Left lung (tissue), 10 donors: ENCODE results near the gene GTF2E1. TPM values are rescaled to one million over a fixed set of nuclear protein-coding genes. Genes with fewer than 3 reads are reported as not detected.

Source experiments
- ATAC-seq: fragments of 200-7000 bp; cut with Tn5 transposase; one replicate; pipeline ENCODE4 v1.9.1; 2020; ENCODE audit warnings: moderate library complexity
- DNase-seq, 4 donors: peaks; one replicate each; pipeline ENCODE4 v3.0.0-alpha.2; 2013 to 2020
- H3K27ac ChIP-seq, 2 donors: fragments of 200-600 bp; sonication (generic) in 1 of 2; one replicate each; pipeline versions ENCODE4 v1.5.0 to v1.8.0; 2020 to 2021
- H3K27me3 ChIP-seq, 2 donors: fragments of 200-600 bp; sonication (generic) in 1 of 2; one replicate each; pipeline versions ENCODE4 v1.5.0 to v1.8.0; 2020 to 2021
- H3K36me3 ChIP-seq, 2 donors: fragments of 200-600 bp; sonication (generic) in 1 of 2; one replicate each; pipeline versions ENCODE4 v1.5.0 to v1.8.0; 2020 to 2021
- H3K4me1 ChIP-seq, 2 donors: fragments of 200-600 bp; one replicate each; pipeline ENCODE4 v1.8.0; 2021
- H3K4me3 ChIP-seq, 2 donors: fragments of 200-600 bp; sonication (generic) in 1 of 2; one replicate each; pipeline versions ENCODE4 v1.5.0 to v1.8.0; 2020 to 2021; ENCODE audit warnings: mild to moderate bottlenecking in 1 of 2
- H3K9me3 ChIP-seq, 2 donors: fragments of 200-600 bp; sonication (generic) in 1 of 2; one replicate each; pipeline versions ENCODE4 v1.5.0 to v1.8.0; 2020 to 2021
- CTCF ChIP-seq, 2 donors: fragments of 200-600 bp; sonication (generic) in 1 of 2; IDR thresholded peaks; one replicate each; pipeline versions ENCODE4 v1.5.0 to v1.8.0; 2021; ENCODE audit warnings: antibody characterized with exemption in 2 of 2
- intact Hi-C, 2 donors: fragments of 100-400 bp; cut with DNase I; formaldehyde crosslinking; loops; one replicate each; pipeline versions ENCODE4 v1.11.2 to v1.14.2; 2022
- polyA plus RNA-seq, 6 donors: library from polyadenylated mRNA; unstranded; fragments of 120-200 nt; gene quantifications; one replicate each; pipeline ENCODE4 v1.2.1, GENCODE V29; 2013; ENCODE audit not compliant: insufficient read length in 6 of 6
- total RNA-seq, 2 donors: library from RNA; stranded (reverse); fragmentation: NEBNext Ultra II Directional; extraction: Animal tissue kit (Norgen Biotek cat#: 25700); gene quantifications; one replicate each; pipeline ENCODE4 v1.2.1, GENCODE V29; 2021
- donor health status: DM: no; HTN: yes; CAD: no.
- donor health status: DM: no; HTN: no; CAD: no.

The GTF2E1 gene
- total and polyA plus RNA-seq, 8 donors: 11.9 to 21.5 (median 14.1) TPM

GRCh38 chr3:120802916-120803315 lies 60.4 kb downstream of the GTF2E1 start:
- Histone ChIP-seq H3K36me3 (no peaks in the 10 kb centered on the region), H3K27me3 (no peaks in the 10 kb centered on the region), H3K27ac (no peak overlapping the region), H3K4me1 (no peaks in the 10 kb centered on the region), H3K4me3 (no peak overlapping the region), H3K9me3 (no peaks in the 10 kb centered on the region)
- DNase-seq (no peak), ATAC-seq (no peak)
- no peak for TF ChIP-seq CTCF (IDR thresholded peaks at IDR 0.05)
- intact Hi-C loops: no loop called here

GRCh38 chr3:120816728-120817127 lies 74.2 kb downstream of the GTF2E1 start:
- Histone ChIP-seq H3K27ac (no peak overlapping the region), H3K27me3 (no peaks in the 10 kb centered on the region), H3K36me3 (no peaks in the 10 kb centered on the region), H3K4me3 (no peak overlapping the region), H3K4me1 (no peaks in the 10 kb centered on the region), H3K9me3 (no peaks in the 10 kb centered on the region)
- ATAC-seq (no peak), DNase-seq (no peak)
- intact Hi-C loops: no loop called here
- no peak for TF ChIP-seq CTCF (IDR thresholded peaks at IDR 0.05)

GRCh38 chr3:120820748-120821147 lies 78.2 kb downstream of the GTF2E1 start:
- no peak for DNase-seq

GRCh38 chr3:120821426-120821825 lies 78.9 kb downstream of the GTF2E1 start:
- intact Hi-C loops: no loop called here
- no peak for TF ChIP-seq CTCF (IDR thresholded peaks at IDR 0.05)
- H3K27me3 ChIP-seq: no peaks in the 10 kb centered on the region
- H3K27ac ChIP-seq: no peak overlapping the region
- no peaks in the 10 kb centered on the region for H3K36me3 ChIP-seq
- H3K4me3 ChIP-seq: no peak overlapping the region
- ATAC-seq (no peak), DNase-seq (no peak)
- no peaks in the 10 kb centered on the region for H3K9me3 ChIP-seq
- H3K4me1 ChIP-seq: no peaks in the 10 kb centered on the region

More at GRCh38 chr3:120820748-120821147, 78.2 kb downstream of the GTF2E1 start:
- no peaks in the 10 kb centered on the region for H3K36me3 ChIP-seq
- ATAC-seq: no peak
- TF ChIP-seq CTCF (IDR thresholded peaks at IDR 0.05): no peak
- intact Hi-C loops: no loop called here
- H3K4me1 ChIP-seq: no peaks in the 10 kb centered on the region
- H3K27me3 ChIP-seq: no peaks in the 10 kb centered on the region
- no peaks in the 10 kb centered on the region for H3K9me3 ChIP-seq
- H3K4me3 ChIP-seq: no peak overlapping the region
- no peak overlapping the region for H3K27ac ChIP-seq

GRCh38 chr3:120823156-120823555 lies 80.6 kb downstream of the GTF2E1 start:
- Histone ChIP-seq H3K9me3 (no peaks in the 10 kb centered on the region), H3K27ac (no peak overlapping the region), H3K27me3 (no peaks in the 10 kb centered on the region), H3K36me3 (no peaks in the 10 kb centered on the region), H3K4me1 (no peaks in the 10 kb centered on the region), H3K4me3 (no peak overlapping the region)
- no peak for DNase-seq
- no peak for ATAC-seq
- no peak for TF ChIP-seq CTCF (IDR thresholded peaks at IDR 0.05)
- intact Hi-C loops: no loop called here
